ENCODE data around the gene ST3GAL3.
"Not testable (repeated sequence)": the region's sequence is repeated elsewhere in the genome, so short reads cannot be mapped to it uniquely, and the experiment has no call there.

The ST3GAL3 gene

DNA sequence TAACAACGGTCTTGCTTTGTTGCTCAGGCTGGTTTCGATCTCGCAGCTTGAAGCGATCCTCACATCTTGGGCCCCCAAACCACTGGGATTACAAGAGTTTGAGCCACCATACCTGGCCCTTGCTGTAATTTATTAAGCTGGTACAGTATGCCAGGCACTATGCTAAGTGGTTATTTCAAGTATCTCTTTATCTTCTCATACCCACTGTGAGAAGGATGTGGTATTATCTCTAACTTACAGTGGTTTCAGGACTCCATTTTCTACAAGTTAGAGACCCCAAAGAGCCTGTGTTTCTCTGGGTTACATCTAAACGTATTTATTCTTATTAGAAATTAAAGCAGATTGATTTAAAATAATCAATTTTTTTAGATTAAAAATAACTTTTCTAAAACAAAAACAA is 8.1 kb upstream of the ST3GAL3 start:
- no peak for DNase-seq (ENCODE audit: low read depth in 2 of 2, low spot score in 1 of 2)

DNA sequence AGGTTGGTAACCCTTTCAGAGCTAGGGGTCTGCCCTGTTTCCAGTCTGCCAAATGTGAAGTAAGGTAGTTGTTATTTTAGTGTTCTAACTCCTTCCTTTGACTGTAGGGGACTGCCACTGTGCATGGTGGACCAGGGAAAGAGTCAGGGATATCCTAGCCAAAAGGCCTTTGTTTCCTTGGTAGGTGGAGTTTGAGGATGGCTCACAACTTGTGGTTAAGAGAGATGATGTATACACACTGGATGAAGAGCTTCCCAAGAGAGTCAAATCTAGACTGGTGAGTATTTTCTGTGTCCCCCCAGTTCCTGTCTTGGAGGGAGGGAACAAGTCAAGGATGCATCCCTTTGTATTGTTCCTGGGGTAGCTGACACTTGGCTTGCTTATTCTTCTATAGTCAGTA is 3.5 kb upstream of the ST3GAL3 start:
- DNase-seq (ENCODE audit: low read depth in 2 of 2, low spot score in 1 of 2), result no peak

DNA sequence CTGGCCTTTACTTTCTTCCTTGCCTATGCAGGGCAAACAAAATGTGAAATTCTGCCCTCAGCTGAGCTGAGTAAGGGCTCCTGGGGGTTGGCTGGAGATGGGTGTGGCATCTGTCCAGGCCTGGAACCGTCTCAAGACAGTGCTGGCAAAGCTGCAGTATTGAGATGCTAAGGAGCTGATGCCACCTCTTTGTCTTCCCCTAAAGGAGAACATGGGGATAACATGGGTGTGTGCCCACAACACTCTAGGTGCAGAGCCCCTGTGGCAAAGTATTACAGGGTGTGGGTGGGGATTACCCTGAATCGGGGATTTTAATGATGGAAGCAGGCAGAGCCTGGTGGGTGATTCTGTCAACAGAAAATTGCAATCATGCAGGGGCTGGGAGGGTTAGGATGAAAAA is 2.5 kb upstream of the ST3GAL3 start:
- DNase-seq (ENCODE audit: low read depth in 2 of 2, low spot score in 1 of 2), result no peak

DNA sequence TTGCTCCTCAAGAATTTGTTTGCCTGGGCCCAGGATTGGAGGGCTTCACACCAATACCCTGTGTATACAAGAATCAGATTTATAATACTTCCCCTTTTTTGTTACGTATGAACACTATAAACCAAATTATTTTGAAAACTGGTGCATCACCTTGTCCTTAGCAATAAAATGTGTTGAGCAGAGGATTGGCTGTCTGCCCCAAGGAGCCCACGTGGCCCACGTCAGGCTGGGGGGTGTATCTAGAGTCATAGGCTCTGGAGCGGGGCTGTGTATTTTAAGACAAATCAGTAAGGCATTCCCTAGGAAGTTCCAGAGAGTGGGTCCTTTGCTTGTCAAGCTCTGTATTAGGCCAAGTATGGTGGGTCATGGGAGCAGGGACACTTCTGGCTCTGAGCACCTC is 2.0 kb upstream of the ST3GAL3 start:
- no peak for DNase-seq (ENCODE audit: low read depth in 2 of 2, low spot score in 1 of 2)

DNA sequence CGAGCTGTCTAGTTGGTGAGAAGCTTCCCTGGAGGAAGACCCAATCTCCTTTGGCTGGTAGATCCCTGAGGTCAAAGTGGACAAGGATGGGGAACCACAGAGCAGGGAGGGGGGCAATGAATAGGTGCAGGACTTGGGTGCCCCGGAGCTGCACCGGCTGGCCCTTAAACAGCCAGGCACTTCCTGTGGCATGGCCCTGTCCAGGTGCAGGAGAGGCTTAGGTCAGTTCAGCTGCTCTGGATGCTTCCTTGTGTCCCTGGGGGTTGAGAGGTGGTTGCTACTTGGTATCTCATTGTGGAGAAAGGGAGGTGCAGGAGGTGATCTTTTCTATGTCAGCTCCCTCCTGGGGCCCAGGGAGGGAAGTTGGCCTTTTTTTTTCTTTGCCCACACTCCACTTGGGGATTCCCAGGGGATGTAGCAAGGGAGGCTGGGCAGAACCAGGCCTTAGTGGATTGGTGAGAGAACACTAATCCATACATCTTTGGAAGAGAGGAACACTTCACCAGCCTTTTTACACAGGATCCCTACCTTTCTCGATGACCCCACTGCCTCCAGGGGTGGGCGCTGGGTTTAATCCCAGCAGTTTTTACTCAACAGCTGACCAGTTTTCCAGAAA is 1.2 kb upstream of the ST3GAL3 start:
- DNase-seq (ENCODE audit: low read depth in 2 of 2, low spot score in 1 of 2), result no peak

DNA sequence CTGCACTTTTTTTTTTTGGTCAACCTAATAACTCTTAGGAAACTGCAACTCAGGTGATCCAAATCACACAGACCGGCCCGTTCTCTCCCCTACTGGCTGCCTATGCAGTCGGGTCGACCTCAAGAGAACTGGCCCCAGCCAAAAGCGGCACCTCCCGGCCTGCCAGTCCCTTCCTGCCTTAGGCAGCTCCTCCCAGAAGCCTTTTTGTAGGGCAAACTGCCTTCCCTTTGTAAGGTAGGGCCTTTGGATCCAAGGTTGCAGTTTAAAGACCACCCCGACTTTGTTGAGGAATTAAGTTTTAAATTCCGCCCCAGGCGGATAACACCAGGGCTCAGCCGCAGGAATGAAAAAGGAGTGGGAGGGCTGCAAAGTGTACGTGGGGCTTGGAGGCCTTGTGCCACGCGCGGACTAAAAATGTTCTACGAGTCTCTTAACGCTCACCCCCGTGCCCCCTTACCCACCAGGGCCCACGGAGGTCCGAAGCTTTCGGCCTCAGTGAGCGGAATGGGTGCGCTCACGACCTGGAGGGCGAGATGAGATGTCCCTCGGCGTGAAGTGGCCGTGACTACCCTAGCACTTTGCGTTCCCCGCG is 642 bp upstream of the ST3GAL3 start:
- DNase-seq (ENCODE audit: low read depth in 2 of 2, low spot score in 1 of 2), result no peak

DNA sequence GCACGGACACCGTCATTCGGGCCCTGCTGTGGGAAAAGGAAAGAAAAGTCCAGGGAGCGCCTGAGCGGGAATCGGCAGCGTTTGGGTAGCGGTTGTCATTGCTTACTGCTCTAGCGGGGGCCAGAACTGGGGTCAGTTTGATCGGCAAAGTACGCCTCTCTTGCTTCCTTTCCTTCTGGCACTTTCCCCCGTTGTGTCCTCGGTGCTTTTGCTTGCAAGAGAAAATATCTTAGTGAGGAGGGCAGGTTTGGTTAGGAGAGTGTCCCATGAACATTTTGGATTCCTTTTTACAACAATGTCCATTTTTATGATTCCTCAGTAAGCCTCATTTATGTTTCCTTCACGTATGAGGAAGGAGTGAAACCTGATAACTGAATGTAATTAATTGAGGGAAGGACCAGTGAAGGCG is 670 bp downstream of the ST3GAL3 start:
- no peak for DNase-seq (ENCODE audit: low read depth in 2 of 2, low spot score in 1 of 2)

DNA sequence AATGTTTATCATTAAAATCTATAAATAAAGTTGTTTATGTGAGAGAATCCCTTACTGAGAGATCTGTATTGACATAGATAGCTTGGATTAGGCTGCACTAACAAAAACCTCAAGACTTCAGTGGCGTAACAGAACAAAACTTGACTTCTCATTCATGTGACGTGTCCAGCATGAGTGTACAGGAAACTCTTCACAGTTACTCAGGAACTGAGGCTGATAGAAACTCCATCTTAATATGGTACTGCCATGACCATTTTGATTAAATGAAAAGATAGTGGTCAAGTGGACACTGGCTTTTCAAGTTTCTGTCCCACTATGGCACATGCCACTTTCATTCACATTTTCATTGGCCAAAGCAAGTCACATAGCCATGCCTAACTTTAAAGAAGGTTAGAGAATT is 3.7 kb downstream of the ST3GAL3 start:
- no peak for DNase-seq (ENCODE audit: low read depth in 2 of 2, low spot score in 1 of 2)

DNA sequence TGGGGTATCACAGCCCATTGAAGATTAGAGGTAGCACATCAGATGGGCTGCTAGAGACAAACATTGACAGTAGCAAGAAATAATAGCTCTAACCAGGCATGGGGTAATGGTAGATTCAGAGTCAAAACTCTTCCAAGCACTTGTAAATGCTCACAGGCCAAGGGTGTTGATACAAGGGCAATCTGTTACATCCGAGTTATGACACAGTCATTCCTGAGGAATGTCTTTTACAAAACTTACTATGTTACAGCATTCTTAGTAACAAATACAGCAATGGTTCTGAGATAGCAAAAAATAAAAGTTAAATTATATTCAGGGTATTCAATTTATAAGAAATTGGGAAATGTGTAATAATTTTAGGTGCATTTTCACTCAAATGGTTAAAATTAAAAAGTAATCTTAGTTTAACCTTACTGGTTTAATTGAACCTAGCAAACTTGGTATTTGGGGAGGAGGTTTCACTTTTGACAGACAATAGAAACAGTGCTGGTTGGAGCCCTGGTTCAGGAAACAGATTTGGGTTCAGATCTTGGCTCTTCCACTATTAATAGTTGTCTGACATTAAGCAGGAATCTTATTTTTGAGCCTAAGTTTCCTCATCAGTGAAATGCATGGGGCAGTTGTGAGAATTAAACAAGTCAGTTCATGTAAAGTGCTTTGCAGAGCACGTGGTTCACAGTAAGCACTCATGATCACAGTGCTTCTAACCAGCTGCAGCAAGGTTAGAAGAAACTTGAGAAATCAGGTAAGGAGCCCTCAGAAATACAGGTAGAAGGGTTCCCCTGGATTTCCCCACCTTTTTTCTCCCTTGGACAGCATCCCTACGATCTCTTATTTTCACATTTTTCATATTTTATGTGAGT is 4.4 kb downstream of the ST3GAL3 start:
- no peak for DNase-seq (ENCODE audit: low read depth in 2 of 2, low spot score in 1 of 2)

DNA sequence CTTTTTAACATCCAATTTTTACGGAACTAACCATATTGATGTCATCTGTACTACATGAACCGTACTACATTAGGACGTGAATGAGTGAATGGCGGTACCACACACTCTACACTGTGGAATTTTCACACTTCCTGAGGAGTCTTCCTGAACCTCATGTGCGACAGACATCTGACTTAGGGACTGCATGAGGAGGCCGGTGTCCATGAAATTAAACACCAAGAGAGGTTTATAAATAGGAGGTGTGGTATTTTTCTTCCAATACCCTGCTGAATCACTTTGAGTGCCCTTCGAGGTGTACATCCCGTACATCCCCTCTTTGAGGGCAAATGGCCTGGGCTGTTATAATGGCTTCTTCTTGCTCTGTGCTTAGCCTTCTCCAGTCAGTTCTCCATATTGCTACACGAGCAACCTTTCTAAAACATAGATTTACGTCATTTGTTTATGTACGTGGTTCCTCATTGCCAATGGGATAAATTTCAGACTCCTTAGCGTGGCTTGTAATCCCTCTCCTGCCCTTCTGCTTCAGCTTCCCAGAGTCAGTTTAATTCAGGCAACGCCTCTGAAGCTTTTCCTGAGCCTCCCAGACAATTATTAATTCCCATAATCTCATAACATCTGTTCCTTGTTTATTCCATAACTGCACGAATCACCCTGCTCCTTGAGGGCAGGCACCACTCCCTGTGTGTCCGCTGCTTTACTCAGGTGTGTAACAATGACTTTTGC is 9.4 kb downstream of the ST3GAL3 start:
- DNase-seq (ENCODE audit: low read depth in 2 of 2, low spot score in 1 of 2), result no peak

DNA sequence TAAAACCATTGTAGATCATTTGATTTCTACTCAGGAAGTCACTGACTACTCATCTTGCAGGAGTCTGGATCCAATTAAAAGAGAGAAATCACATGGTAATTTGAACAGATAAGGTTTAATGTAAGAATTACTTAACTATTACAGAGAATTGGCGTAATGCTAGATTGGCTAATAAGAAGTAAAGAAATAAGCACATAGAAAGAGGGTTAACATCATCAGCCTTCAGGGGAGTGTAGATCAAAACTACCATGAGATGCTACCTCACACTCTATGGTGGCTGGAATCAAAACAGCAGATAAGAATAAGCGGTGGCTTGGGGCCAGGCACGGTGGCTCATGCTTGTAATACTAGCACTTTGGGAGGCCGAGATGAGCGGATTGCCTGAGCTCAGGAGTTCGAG is 11.7 kb downstream of the ST3GAL3 start:
- DNase-seq (ENCODE audit: low read depth in 2 of 2, low spot score in 1 of 2), result no peak

DNA sequence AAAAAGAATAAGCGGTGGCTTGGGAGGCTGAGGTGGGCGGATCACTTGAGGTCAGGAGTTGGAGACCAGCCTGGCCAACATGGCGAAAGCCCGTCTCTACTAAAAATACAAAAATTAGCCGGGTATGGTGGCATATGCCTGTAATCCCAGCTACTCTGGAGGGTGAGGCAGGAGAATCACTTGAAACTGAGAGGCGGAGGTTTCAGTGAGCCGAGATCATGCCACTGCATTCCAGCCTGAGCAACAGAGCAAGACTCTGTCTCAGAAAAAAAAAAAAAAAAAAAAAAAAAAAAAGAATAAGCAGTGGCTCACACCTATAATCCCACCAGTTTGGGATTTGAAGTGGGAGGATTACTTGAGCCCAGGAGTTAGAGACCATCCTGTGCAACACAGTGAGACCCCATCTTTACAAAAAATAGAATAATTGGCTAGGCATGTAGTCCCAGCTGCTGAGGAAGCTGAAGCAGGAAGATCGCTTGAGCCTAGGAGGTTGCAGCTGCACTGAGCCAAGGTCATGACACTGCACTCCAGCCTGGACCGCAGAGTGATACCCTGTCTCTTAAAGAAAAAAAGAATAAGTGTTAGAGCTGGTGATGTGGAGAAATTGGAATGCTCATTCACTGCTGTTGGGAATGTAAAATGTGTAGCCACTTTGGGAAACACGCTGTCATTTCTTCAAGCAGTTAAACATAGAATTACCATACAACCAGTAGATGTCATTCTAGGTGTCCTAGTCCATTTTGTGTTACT is 12.5 kb downstream of the ST3GAL3 start:
- DNase-seq (ENCODE audit: low read depth in 2 of 2, low spot score in 1 of 2), result not testable (repeated sequence)

DNA sequence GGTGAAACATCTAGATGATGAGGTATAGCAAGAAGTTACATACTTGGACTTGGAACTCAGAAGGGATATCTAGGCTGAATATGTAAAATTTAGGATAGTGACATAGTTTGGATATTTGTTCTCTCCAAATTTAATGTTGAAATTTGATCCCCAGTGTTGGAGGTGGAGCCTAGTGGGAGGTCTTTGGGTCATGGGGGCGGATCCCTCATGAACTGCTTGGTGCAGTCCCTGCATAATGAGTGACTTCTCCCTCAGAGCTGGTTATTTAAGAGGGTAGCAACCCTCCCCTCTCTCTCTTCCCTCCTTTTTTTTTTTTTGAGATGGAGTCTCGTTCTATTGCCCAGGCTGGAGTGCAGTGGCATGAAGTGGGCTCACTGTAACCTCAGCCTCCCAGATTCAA is 15.5 kb downstream of the ST3GAL3 start:
- DNase-seq (ENCODE audit: low read depth in 2 of 2, low spot score in 1 of 2), result no peak

DNA sequence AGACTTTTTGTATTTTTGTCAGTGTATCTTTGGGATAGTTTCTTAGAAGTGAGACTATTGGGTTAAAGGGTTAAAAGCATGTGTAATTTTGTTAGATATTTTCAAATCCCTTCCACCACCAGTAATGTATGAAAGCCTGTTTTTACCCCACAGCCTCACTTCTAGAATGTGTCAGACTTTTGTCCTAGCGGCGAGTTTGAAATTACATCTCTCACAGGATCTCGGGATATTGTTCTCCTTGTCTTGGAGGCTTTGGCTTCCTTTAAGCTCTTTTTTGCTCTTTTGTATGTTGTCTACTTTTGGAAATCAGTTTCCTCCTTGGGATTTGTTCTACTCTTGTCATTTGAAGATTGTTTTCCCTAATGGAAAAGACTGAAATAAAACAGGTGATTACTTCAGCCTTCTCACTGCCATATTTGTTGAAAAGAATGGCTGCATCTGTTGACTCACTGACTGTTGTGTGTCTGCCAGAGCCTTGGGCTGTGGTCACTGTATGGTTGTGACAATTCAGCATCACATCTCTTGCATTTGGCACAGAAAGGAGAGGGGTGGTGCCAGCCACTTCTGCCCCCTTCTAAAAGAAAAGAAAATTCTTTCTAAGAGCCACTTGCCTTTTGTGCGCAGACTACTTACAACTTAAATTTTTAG is 22.6 kb downstream of the ST3GAL3 start:
- no peak for DNase-seq (ENCODE audit: low read depth in 2 of 2, low spot score in 1 of 2)

DNA sequence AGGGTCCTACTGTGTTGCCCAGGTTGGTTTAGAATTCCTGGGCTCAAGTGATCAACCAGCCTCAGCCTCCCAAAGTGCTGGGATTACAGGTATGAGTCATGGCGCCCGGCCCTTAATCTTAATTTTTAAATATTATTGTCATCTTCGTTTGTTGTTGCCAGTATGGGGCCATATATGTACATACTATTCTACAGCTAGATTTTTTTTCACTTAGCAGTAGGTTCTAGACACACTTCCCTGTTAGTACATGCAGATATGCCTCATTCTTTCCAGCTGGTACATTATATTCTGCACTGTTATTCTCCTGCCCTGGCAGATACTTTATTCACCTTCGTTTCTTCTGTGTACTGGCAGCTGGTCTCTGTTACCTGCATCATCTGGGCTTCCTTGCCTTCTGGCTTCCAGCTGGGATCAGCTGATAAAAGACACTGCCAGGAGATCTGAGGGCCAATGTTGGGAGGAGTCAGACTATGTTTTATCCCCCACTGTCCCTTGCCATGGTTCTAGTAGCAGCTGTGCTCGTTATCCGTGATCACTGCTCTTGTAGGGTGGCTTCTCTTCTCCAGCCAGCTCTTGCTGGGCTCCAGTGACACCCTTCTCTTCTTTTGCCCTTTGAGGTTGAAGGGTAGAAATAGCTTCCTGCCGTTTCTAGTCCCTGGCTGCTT is 24.7 kb downstream of the ST3GAL3 start:
- DNase-seq (ENCODE audit: low read depth in 2 of 2, low spot score in 1 of 2), result no peak

DNA sequence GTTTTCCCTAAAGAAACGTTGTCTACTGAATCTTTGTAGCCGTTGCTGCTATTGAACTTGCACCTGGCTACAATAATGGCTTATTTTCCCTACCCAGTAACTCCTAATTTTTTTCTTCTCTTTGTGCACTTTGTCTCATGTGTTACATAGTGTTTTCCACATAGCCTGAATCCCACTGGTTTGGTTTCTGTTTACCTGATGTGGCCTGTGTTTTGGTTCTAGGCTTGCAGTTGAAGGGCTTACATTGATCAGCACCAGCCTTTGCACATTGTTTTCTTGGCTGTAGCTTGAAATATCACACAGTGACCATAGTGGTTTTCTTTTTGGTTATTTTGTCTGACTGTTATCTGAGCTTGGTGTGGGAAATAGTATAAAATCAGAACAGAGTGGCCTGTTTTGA is 29.5 kb downstream of the ST3GAL3 start:
- DNase-seq (ENCODE audit: low read depth in 2 of 2, low spot score in 1 of 2), result no peak

DNA sequence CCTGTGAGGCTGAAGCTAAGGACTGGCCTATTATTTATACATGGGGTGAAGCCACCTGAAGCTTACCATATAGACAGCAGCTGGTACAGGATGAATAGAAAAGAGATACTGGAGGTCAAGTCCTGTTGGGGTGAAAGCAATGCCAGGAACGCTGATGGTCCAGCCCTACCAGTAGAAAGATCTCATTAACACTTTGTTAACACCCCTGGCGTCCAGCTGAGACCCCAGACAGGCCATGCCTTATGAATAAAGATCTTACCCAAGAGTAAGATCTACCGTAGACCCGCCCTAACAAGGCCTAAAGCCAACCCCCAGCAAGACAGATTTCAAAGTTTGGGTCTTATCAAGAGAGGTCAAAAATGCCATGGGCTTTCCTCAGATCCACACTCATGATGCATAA is 34.7 kb downstream of the ST3GAL3 start:
- no peak for DNase-seq (ENCODE audit: low read depth in 2 of 2, low spot score in 1 of 2)

DNA sequence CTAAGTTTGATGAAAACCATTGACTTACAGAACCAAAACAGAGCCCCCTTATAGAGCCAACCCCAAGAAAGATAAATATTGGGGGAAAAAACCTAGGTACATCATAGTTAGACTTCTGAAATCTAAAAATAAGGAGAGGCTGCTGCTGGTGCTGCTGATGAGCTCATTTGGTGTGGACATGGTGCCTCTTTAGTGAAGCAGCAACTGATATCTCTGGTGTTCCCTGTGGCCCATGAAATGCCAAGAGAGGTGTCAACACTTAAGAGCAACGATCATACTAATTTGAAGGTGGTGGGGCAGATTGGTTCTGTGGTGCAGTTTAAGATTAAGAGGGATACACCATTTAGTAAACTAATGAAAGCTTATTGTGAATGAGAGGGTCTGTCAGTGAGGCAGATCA is 35.9 kb downstream of the ST3GAL3 start:
- no peak for DNase-seq (ENCODE audit: low read depth in 2 of 2, low spot score in 1 of 2)

DNA sequence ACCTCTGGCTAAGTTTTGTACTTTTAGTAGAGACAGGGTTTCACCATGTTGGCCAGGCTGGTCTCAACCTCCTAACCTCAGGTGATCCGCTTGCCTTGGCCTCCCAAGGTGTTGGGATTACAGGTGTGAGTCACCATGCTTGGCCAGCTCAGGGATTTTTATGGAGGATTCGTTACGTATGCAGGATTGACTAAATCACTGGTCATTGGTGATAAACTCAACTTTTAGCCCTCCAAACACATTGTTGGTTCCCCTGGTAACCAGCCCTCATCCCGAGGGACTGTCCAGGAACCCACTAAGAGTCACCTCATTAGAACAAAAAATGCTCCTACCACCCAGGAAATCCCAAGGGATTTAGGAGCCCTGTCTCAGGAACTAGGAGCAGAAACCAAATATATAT is 40.4 kb downstream of the ST3GAL3 start:
- no peak for DNase-seq (ENCODE audit: low read depth in 2 of 2, low spot score in 1 of 2)

DNA sequence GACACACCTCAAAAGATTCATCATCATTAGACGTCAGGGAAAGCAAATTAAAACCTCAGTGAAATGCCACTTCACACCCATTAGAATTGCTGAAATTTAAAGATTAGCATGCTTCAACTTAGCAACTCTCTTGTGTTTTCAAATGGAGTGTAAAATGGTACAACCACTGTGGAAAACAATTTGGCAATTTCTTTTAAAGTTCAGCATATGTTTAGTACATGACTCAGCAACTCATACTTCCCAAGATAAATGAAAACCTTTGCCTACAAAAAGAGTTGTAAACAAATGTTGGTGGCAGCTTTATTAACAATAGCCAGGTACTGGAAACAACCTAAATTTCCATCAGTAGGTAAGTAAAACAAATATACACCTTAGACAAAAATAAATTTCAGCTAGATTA is 42.7 kb downstream of the ST3GAL3 start:
- no peak for DNase-seq (ENCODE audit: low read depth in 2 of 2, low spot score in 1 of 2)
